D721Med (cell line): Measurements from ENCODE around the gene ANO6.

Experiments
- DNase-seq: peaks from one replicate; pipeline ENCODE4 v3.0.0; 2011; ENCODE audit warnings: low spot score; ENCODE audit not compliant: insufficient read length
- FAIRE-seq: peaks from 2 replicates; lab custom pipeline; 2011; peaks lifted over from hg19 to GRCh38; lab: Jason Lieb, UNC
- CTCF ChIP-seq: IDR thresholded peaks from 2 replicates; pipeline ENCODE4 v1.5.1; 2012; ENCODE audit warnings: mild to moderate bottlenecking, control low read depth; ENCODE audit not compliant: insufficient read depth; ENCODE audit errors: missing control alignments

ANO6 gene

GRCh38 chr12:45298047-45298446 is 82.2 kb downstream of the ANO6 start:
- no peak for FAIRE-seq
- no peak for TF ChIP-seq CTCF

GRCh38 chr12:45298721-45299692 is 83.1 kb downstream of the ANO6 start:
- TF ChIP-seq CTCF: no peak
- FAIRE-seq (no peak), DNase-seq (no peak)

More at GRCh38 chr12:45298047-45298446, 82.2 kb downstream of the ANO6 start:
- no peak for DNase-seq

- FAIRE-seq (no peak), DNase-seq (no peak)
- TF ChIP-seq CTCF: no peak
Observed at GRCh38 chr12:45302621-45303369, 86.9 kb downstream of the ANO6 start.

- TF ChIP-seq CTCF: no peak
- FAIRE-seq (no peak), DNase-seq (no peak)
Observed at GRCh38 chr12:45303945-45304344, 88.0 kb downstream of the ANO6 start.

- no peak for FAIRE-seq
Observed at GRCh38 chr12:45304514-45305178, 88.8 kb downstream of the ANO6 start.

GRCh38 chr12:45305907-45306306 is 90.0 kb downstream of the ANO6 start:
- FAIRE-seq (no peak), DNase-seq (no peak)
- no peak for TF ChIP-seq CTCF

More at GRCh38 chr12:45304514-45305178, 88.8 kb downstream of the ANO6 start:
- no peak for TF ChIP-seq CTCF
- no peak for DNase-seq
